ENCODE results near the gene KCNIP4. TPM values are rescaled to one million over a fixed set of nuclear protein-coding genes. Genes with fewer than 3 reads are reported as not detected.

The KCNIP4 gene
- total RNA-seq, 1 donor from 2014 or later: not detected

GRCh38 chr4:20925176-20925575 is 1023.4 kb downstream of the KCNIP4 start:
- DNase-seq: no peak
- Mint-ChIP-seq H3K27me3 (no peaks in the 10 kb centered on the region), H3K4me3 (no peak overlapping the region), H3K9me3 (no peaks in the 10 kb centered on the region), H3K27ac (no peak overlapping the region), H3K36me3 (ENCODE audit: low read depth) (no peaks in the 10 kb centered on the region), H3K4me1 (no peaks in the 10 kb centered on the region)
- intact Hi-C loops (cut with micrococcal nuclease): no loop called here

- H3K9me3 Mint-ChIP-seq: no peaks in the 10 kb centered on the region
- intact Hi-C loops (cut with micrococcal nuclease): no loop called here
- no peaks in the 10 kb centered on the region for H3K4me1 Mint-ChIP-seq
- no peak for DNase-seq
- no peaks in the 10 kb centered on the region for H3K27me3 Mint-ChIP-seq
- no peak overlapping the region for H3K4me3 Mint-ChIP-seq
- H3K36me3 Mint-ChIP-seq (ENCODE audit: low read depth): no peaks in the 10 kb centered on the region
- H3K27ac Mint-ChIP-seq: no peak overlapping the region
These were observed 1025.6 kb downstream of the KCNIP4 start for GRCh38 chr4:20922962-20923361.

GRCh38 chr4:20916106-20916505 is 1032.5 kb downstream of the KCNIP4 start:
- no peaks in the 10 kb centered on the region for H3K9me3 Mint-ChIP-seq
- intact Hi-C loops (cut with micrococcal nuclease): no loop called here
- peak; percentile 64 for DNase-seq
- peaks cover 4% of the 10 kb centered on the region for H3K4me1 Mint-ChIP-seq
- no peaks in the 10 kb centered on the region for H3K36me3 Mint-ChIP-seq (ENCODE audit: low read depth)
- H3K4me3 Mint-ChIP-seq: peak overlapping the region; percentile 8
- no peaks in the 10 kb centered on the region for H3K27me3 Mint-ChIP-seq
- H3K27ac Mint-ChIP-seq: no peak overlapping the region

- intact Hi-C loops (cut with micrococcal nuclease): no loop called here
- Mint-ChIP-seq H3K27ac (no peak overlapping the region), H3K27me3 (no peaks in the 10 kb centered on the region), H3K9me3 (peaks cover 3% of the 10 kb centered on the region), H3K4me1 (no peaks in the 10 kb centered on the region), H3K36me3 (ENCODE audit: low read depth) (no peaks in the 10 kb centered on the region), H3K4me3 (no peak overlapping the region)
- DNase-seq: no peak
These were observed 1043.6 kb downstream of the KCNIP4 start for GRCh38 chr4:20904966-20905365.

- intact Hi-C loops (cut with micrococcal nuclease): no loop called here
These were observed 1046.7 kb downstream of the KCNIP4 start for GRCh38 chr4:20901851-20902250.

GRCh38 chr4:20899591-20899990 is 1049.0 kb downstream of the KCNIP4 start:
- Mint-ChIP-seq H3K4me1 (no peaks in the 10 kb centered on the region), H3K4me3 (no peak overlapping the region), H3K9me3 (peaks cover 3% of the 10 kb centered on the region), H3K36me3 (ENCODE audit: low read depth) (no peaks in the 10 kb centered on the region), H3K27ac (no peak overlapping the region), H3K27me3 (no peaks in the 10 kb centered on the region)
- DNase-seq: no peak
- intact Hi-C loops (cut with micrococcal nuclease): no loop called here

More at GRCh38 chr4:20901851-20902250, 1046.7 kb downstream of the KCNIP4 start:
- DNase-seq: no peak
- Mint-ChIP-seq H3K4me1 (no peaks in the 10 kb centered on the region), H3K27ac (no peak overlapping the region), H3K4me3 (no peak overlapping the region), H3K36me3 (ENCODE audit: low read depth) (no peaks in the 10 kb centered on the region), H3K9me3 (peaks cover 3% of the 10 kb centered on the region), H3K27me3 (no peaks in the 10 kb centered on the region)

- no peak overlapping the region for H3K27ac Mint-ChIP-seq
- H3K27me3 Mint-ChIP-seq: no peaks in the 10 kb centered on the region
- H3K36me3 Mint-ChIP-seq (ENCODE audit: low read depth): no peaks in the 10 kb centered on the region
- H3K4me1 Mint-ChIP-seq: no peaks in the 10 kb centered on the region
- DNase-seq: no peak
- no peaks in the 10 kb centered on the region for H3K9me3 Mint-ChIP-seq
- intact Hi-C loops (cut with micrococcal nuclease): no loop called here
- no peak overlapping the region for H3K4me3 Mint-ChIP-seq
These were observed 1052.6 kb downstream of the KCNIP4 start for GRCh38 chr4:20895988-20896387.

- H3K27ac Mint-ChIP-seq: no peak overlapping the region
- H3K27me3 Mint-ChIP-seq: no peaks in the 10 kb centered on the region
- DNase-seq: no peak
- H3K36me3 Mint-ChIP-seq (ENCODE audit: low read depth): no peaks in the 10 kb centered on the region
- H3K9me3 Mint-ChIP-seq: no peaks in the 10 kb centered on the region
- H3K4me3 Mint-ChIP-seq: no peak overlapping the region
- no peaks in the 10 kb centered on the region for H3K4me1 Mint-ChIP-seq
- intact Hi-C loops (cut with micrococcal nuclease): no loop called here
These were observed 1053.4 kb downstream of the KCNIP4 start for GRCh38 chr4:20895208-20895607.

GRCh38 chr4:20890761-20891160 is 1057.8 kb downstream of the KCNIP4 start:
- no peaks in the 10 kb centered on the region for H3K27me3 Mint-ChIP-seq
- no peaks in the 10 kb centered on the region for H3K4me1 Mint-ChIP-seq
- no peak overlapping the region for H3K27ac Mint-ChIP-seq
- no peak overlapping the region for H3K4me3 Mint-ChIP-seq
- H3K9me3 Mint-ChIP-seq: no peaks in the 10 kb centered on the region
- intact Hi-C loops (cut with micrococcal nuclease): no loop called here
- no peaks in the 10 kb centered on the region for H3K36me3 Mint-ChIP-seq (ENCODE audit: low read depth)
- DNase-seq: no peak

- H3K4me1 Mint-ChIP-seq: no peaks in the 10 kb centered on the region
- H3K9me3 Mint-ChIP-seq: no peaks in the 10 kb centered on the region
- intact Hi-C loops (cut with micrococcal nuclease): no loop called here
- DNase-seq: no peak
- no peaks in the 10 kb centered on the region for H3K27me3 Mint-ChIP-seq
- no peaks in the 10 kb centered on the region for H3K36me3 Mint-ChIP-seq (ENCODE audit: low read depth)
- H3K4me3 Mint-ChIP-seq: no peak overlapping the region
- no peak overlapping the region for H3K27ac Mint-ChIP-seq
These were observed 1058.7 kb downstream of the KCNIP4 start for GRCh38 chr4:20889901-20890300.

GRCh38 chr4:20883677-20884076 is 1064.9 kb downstream of the KCNIP4 start:
- H3K36me3 Mint-ChIP-seq (ENCODE audit: low read depth): no peaks in the 10 kb centered on the region
- H3K9me3 Mint-ChIP-seq: peaks cover 5% of the 10 kb centered on the region
- intact Hi-C loops (cut with micrococcal nuclease): no loop called here
- no peak overlapping the region for H3K4me3 Mint-ChIP-seq
- no peaks in the 10 kb centered on the region for H3K27me3 Mint-ChIP-seq
- no peak overlapping the region for H3K27ac Mint-ChIP-seq
- H3K4me1 Mint-ChIP-seq: no peaks in the 10 kb centered on the region
- DNase-seq: no peak

GRCh38 chr4:20883231-20883630 is 1065.3 kb downstream of the KCNIP4 start:
- Mint-ChIP-seq H3K4me1 (no peaks in the 10 kb centered on the region), H3K9me3 (peaks cover 10% of the 10 kb centered on the region), H3K36me3 (ENCODE audit: low read depth) (no peaks in the 10 kb centered on the region), H3K27ac (no peak overlapping the region), H3K4me3 (no peak overlapping the region), H3K27me3 (no peaks in the 10 kb centered on the region)
- no peak for DNase-seq
- intact Hi-C loops (cut with micrococcal nuclease): no loop called here

- H3K36me3 Mint-ChIP-seq (ENCODE audit: low read depth): no peaks in the 10 kb centered on the region
- no peaks in the 10 kb centered on the region for H3K27me3 Mint-ChIP-seq
- H3K27ac Mint-ChIP-seq: no peak overlapping the region
- peaks cover 12% of the 10 kb centered on the region for H3K9me3 Mint-ChIP-seq
- no peaks in the 10 kb centered on the region for H3K4me1 Mint-ChIP-seq
- no peak overlapping the region for H3K4me3 Mint-ChIP-seq
- DNase-seq: no peak
- intact Hi-C loops (cut with micrococcal nuclease): no loop called here
These were observed 1066.1 kb downstream of the KCNIP4 start for GRCh38 chr4:20882500-20882899.

- H3K36me3 Mint-ChIP-seq (ENCODE audit: low read depth): no peaks in the 10 kb centered on the region
These were observed 1066.9 kb downstream of the KCNIP4 start for GRCh38 chr4:20881658-20882057.

GRCh38 chr4:20878806-20879205 is 1069.8 kb downstream of the KCNIP4 start:
- no peak overlapping the region for H3K27ac Mint-ChIP-seq

More at GRCh38 chr4:20881658-20882057, 1066.9 kb downstream of the KCNIP4 start:
- H3K27ac Mint-ChIP-seq: no peak overlapping the region
- intact Hi-C loops (cut with micrococcal nuclease): no loop called here
- no peaks in the 10 kb centered on the region for H3K27me3 Mint-ChIP-seq
- no peak for DNase-seq
- H3K9me3 Mint-ChIP-seq: peaks cover 14% of the 10 kb centered on the region
- H3K4me3 Mint-ChIP-seq: no peak overlapping the region
- no peaks in the 10 kb centered on the region for H3K4me1 Mint-ChIP-seq

More at GRCh38 chr4:20878806-20879205, 1069.8 kb downstream of the KCNIP4 start:
- Mint-ChIP-seq H3K9me3 (peaks cover 14% of the 10 kb centered on the region), H3K4me1 (no peaks in the 10 kb centered on the region), H3K4me3 (no peak overlapping the region), H3K27me3 (no peaks in the 10 kb centered on the region), H3K36me3 (ENCODE audit: low read depth) (no peaks in the 10 kb centered on the region)
- intact Hi-C loops (cut with micrococcal nuclease): no loop called here
- no peak for DNase-seq

Measured in activated CD4-positive, alpha-beta T cell treated with anti-CD3 and anti-CD28 coated beads, Interleukin-2, amount 10 ng/mL, durations not matched to agents 24 days and 14 days (primary cell).